Suppressor macrophage treated with lipopolysaccharide for 1 hour (primary cell): ENCODE data around the gene NASP.
A peak's percentile ranks its signal among the peaks of the same experiment; 100 is the strongest.

Experiments used
- DNase-seq, 3 donors: peaks; one replicate each; pipeline ENCODE4 v3.0.0-alpha.2; 2020 to 2022

NASP gene, protein sequence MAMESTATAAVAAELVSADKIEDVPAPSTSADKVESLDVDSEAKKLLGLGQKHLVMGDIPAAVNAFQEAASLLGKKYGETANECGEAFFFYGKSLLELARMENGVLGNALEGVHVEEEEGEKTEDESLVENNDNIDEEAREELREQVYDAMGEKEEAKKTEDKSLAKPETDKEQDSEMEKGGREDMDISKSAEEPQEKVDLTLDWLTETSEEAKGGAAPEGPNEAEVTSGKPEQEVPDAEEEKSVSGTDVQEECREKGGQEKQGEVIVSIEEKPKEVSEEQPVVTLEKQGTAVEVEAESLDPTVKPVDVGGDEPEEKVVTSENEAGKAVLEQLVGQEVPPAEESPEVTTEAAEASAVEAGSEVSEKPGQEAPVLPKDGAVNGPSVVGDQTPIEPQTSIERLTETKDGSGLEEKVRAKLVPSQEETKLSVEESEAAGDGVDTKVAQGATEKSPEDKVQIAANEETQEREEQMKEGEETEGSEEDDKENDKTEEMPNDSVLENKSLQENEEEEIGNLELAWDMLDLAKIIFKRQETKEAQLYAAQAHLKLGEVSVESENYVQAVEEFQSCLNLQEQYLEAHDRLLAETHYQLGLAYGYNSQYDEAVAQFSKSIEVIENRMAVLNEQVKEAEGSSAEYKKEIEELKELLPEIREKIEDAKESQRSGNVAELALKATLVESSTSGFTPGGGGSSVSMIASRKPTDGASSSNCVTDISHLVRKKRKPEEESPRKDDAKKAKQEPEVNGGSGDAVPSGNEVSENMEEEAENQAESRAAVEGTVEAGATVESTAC

DNA sequence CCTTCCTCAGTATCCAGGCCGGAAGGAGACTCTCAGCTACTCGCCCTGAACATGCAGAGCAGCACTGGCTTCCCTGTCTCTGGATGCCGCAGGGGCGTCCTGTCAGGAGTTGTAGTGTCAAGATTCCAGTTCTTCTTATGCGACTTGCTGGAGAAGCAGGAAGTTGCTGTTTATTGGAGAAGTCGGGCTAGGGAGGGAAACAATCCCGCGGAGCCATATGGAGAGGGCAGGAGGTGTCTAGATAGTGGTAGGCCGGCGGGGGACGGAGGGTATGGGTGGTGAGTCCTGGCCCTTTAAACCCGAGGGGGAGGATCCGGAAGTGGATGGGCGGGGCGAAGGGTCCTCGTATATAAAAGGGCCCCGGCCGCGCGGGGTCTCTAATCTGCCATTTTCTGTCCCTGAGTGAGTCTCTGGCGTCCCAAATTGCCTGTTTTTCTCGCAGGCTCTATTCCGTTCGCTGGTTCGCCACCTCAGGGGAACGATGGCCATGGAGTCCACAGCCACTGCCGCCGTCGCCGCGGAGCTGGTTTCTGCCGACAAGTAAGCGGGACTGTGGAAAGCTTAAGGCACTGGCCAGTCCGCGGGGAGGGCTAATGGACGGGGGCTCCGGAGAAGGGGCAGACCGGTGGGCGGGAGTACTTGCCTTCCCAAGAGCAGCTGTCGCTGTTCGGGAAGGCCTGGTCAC is at the start of gene NASP:
Gene NASP (plus strand): TSS at position 376 of the 685 bp plus-strand sequence. CDS start 106 bp downstream, at position 482.
- peak; percentile 84 to 93 (median 88) for DNase-seq

DNA sequence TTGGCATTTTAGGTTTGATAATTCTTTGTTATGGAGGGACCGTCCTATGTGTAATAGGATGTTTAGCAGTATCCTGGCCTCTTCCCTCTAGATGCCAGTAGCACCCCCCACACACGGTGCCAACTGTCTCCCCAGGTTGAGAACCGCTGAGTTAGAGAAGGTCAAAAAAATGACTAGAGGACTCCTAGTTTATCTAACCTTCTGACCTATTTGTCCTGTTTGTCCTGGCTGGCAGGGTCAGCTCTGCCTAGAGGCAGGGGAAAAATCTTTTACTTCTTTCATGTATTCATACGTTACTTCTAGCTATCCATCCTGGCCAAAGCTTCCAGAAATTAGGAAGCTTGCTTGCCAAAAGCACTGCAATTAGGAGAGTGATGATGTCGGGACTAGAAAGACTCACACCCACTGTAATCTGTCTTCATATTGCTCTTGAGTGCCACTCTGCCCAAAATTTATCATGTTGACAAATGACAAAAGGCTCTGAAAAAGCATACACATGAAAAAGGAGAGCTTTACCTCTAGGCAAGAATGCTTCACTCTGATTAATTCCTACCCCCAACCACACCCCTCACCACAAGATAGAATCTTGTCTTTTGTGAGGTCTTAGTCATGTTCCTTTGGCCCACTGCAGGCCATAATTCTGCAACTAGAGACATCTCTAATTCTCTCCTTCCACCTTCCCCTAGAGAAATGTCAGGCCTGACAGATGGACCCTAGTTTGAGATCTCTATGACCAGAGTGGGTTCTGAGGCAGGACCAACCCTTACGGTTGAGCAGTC is 47.7 kb upstream of the NASP start:
- DNase-seq: no peak

DNA sequence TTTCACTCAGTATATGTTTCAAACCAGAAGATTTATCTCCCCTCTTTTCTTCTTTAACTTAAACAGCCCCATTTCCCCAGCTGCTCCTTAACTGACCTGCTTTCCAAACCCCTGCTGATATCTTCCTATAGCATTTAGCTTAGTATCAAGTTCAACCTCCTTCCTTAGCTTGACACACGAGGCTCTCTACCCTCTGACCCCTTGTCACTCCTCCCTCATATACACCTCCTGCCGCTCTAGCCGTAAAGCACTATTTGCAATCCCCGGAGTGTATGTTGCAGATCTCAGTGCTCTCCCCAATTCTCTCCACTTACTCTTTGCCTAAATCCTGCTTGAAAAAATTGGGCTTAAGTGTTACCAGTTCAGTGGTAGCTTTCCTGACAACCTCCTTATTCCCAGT is 47.0 kb upstream of the NASP start:
- no peak for DNase-seq

DNA sequence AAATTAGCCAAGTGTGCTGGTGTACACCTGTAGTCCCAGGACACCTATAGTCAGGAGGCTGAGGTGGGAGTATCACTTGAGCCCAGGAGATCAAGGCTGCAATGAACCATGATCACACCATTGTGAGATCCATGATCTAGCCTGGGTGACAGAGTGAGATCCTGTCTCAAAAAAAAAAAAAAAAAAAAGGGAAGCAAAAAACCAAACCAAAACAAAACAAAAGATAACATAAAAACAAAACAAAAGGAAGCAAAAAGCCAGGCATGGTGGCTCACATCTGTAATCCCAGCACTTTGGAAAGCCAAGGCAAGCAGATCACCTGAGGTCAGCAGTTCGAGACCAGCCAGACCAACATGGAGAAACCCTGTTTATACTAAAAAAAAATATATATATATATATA is 42.6 kb upstream of the NASP start:
- DNase-seq: peak in 2 of 3 donors; percentile 31 to 38

DNA sequence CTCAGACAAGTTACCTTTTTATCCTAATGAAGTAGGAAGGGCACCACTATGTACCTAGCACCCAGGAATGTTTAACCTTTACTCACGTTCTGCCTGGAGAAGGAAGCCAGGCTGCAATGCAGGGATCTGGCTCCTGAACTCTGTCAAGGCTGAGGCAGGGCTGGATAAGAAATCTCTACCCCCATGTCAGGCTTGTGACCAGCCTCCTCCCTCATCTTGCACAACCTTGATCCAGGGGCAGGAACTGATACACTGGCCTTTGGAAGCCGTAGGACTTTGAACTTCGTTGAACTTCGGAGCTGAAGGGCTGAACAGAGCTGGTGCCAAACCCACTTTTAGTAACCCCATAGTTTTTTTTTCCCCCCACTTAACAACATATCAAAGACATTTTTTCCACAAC is 41.2 kb upstream of the NASP start:
- DNase-seq: peak; percentile 76 to 80 (median 77)

DNA sequence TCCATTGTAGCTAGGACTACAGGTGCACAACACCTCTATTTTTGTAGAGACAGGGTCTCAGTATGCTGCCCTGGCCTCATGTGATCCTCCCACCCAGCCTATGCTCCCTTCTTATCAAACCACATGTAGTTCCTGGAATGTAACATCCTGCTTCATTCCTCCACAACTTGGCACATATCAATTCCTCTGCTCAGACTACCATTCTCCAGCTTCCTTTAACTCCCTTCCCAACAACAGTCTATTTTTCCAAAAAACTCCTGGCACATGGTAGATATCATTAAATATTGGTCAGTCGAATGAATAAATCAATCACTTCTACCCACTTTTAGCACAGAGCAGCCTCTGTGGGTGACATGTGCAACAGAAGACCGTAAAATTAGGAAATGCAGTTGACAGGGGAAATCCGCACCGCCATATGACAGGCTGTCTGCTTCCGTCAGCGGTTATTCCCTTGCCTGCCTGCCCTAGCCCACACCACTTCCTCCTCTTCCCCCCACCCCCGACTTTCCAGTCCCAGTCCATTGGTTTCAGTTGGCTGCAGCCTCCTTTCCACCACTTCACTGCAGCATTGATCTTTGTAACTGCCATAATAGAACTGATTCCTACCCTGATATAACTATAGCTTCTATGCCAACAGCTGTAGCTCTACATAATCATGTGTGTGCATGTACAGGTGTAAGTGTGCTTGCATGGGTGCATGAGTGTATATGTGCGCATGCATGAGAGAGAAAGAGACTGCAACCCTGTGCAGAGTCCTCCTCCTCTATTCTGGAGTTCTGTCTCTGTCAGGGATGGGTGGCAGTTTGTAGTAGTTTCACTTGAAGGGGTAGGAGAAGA is 40.0 kb upstream of the NASP start:
- peak; percentile 94 to 97 (median 97) for DNase-seq

DNA sequence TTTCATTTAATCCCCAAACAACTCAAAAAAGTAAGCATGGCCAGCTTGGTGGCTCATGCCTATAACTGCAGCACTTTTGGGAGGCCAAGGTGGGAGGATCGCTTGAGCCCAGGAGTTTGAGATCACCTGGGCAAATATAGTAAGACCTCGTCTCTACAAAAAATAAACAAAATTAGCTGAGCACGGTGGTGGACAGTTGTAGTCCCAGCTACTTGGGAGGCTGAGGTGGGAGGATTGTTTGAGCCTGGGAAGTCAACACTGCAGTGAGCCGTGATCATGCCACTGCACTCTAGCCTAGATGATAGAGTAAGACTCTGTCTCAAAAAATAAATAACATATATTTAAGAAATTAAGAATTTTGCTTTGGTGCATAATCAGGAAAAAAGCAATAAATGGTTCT is 39.3 kb upstream of the NASP start:
- DNase-seq: no peak

DNA sequence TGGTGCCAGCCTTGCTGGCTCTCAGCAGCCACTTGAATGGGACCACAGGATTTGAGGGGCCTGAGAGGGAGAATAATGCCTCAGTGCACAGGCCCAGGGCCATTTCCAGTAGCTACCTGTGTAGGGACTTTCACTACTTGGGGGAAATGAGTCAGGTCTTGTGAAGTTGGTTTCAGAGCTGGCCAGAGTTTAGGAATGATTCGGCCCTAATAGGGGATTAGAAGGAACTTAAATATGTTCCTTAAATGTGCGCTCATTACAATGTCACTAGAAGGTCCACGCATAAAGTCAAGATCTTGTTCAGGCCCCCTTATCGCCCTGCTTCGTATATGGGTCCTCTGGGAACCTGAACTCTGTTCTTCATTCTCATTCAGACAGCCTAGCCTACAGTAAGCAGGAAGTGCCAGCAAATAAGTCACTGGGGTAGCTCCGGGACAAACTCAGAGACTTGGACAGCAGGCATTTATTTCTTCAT is 38.8 kb upstream of the NASP start:
- peak in 2 of 3 donors; percentile 37 to 57 for DNase-seq

DNA sequence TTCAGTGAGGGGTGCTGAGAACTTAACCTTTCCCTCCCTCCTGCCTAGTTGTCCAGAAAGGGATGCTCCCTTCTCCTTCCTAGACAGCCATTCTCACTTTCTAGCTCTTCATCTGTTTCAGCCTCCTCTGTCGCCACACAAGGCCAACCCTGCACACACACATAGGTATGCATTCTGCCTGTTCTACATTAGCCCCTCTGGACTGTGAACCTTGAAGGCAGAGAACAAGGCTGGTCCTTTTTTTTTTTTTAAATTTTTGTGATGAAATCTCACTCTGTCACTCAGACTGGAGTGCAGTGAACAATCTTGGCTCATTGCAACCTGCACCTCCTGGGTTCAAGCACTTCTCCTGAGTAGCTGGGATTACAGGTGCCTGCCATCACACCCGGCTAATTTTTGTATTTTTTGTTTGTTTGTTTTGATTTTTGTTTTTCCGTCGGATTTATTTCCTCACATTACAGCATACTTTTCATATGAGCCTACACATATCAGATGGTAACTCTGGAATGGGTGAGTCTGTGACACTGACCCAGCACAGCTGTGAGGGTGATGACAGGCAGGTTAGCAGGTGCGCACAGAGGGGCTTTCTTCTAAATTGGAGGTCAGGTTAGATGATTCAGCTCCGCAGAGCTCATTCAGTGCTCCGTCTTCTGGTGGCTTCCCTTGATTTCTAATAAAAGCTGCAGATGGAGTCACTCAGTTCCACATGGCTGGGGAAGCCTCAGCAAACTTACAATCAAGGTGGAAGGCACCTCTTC is 38.1 kb upstream of the NASP start:
- DNase-seq: no peak

DNA sequence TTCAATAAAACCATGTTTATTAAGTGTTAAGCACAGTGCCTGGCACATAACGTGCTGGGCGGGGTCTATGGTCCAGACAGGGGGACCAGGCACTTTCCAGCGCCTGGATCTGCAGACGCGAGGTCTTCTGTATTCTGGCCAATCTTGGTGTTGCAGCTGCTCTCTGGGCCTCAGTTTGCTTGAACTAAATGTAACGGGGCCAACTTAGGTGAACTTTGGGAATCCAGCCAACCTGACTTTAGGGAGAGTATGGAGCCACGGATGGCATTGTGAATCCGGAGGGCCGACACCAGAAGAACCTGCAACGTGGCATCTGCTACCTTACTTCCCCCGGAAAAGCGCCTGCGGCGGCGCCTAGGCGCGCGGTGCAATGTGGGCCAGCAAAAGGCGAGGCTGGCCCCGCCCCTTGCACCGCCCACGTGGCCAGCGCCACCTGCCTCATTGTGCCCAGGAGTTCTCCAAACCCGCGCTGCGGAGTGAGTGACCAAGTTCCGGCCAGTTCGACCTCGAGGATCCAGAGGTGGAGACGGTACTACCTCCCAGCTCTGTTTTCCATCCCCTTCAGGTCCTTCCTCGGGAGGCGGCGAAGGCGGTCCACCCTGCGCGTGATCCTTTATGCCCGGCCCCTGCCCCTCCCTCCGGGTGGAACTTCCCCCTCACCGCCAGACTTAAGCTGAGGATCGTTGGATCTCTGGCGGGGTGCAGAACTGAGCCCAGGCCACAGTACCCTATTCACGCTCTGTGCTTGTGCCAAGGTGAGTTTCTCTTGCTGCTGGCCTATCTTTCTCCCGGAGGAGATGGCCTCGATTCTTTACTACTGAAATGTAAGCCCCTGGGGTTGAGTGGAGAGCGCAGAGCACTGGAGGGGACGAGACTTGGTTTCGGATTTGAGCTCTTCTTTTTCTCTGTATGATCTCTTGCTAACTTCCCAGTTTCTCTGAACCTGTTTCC is 33.2 kb upstream of the NASP start, which contains the start of gene AKR1A1:
Gene AKR1A1 (plus strand): TSS at position 426 of the 951 bp plus-strand sequence. CDS start 10,969 bp downstream, outside the sequence.
- DNase-seq: peak; percentile 88 to 95 (median 92)

DNA sequence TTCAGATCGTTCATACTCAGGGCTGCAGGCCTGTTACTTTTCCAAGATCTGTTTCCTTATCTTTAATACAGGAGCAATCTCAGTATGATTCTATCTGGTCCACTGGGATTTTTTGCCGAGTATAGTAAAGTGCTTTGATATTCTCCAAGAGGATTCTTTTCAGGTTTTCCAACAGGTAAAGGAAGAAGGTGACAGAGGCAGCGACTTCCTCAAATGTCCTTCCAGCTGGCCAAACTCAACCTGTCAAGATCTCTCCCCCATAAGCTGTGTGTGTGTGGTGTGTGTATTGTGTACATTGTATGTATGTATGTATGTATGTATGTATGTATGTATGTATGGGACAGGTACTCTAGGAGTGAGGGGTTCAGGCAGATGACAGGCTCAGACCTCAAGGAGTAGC is 32.2 kb upstream of the NASP start:
- no peak for DNase-seq

DNA sequence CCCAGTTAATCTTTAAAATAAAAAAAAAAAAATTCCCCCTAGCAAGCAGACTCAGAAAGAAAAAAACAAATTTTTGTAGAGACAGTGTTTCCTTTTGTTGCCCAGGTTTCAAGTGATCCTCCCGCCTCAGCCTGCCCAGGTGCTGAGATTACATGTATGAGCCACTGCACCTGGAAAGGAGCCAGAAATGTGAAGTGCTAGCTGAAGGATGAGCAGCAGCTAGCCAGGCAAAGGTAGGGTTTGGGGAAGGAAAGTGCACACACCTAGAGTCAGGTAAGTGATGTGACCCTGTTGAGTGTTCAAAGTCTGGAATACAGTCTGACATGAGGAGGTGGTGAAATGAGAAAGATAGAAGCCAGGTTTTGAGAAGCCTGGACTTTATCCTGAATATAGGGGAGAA is 31.5 kb upstream of the NASP start:
- no peak for DNase-seq

DNA sequence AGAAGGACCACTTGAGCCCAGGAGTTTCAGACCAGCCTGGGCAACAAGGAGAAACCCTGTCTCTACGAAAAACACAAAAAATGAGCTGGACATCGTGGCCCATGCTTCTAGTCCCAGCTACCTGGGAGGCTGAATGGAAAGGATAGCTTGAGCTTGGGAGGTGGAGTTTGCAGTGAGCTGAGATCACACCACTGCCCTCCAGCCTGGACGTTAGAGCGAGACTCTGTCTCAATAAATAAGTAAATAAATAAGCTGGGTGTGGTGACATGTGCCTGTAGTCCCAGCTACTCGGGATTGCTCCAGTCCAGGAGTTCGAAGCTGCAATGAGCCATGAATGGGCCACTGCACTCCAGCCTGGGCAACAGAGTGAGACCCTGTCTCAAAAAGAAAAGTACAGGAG is 29.6 kb upstream of the NASP start:
- no peak for DNase-seq

DNA sequence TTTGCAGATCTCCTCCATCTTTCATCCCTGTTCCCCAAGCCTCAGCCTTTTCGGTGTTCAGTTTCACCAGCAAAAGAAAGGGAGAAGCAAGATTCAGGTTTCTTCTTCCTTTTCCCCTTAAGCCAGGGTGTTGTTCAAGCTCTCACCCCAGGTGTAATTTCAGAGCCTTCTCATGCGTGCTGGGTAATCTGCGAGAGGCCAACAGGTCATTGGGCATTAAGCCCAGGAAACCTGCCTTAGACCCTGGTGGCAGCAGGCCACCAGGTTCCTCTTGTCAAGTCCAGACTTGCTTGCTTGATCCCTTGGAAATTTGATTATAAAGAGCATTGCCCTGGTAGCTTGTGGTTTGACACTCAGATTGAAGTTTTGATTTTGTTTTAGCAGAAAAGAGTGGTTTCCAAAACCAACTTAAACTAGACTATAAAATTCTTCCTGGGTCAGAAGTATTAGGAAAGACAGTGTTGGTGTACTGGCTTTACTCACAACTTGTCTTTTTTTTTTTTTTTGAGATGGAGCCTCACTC is 26.4 kb upstream of the NASP start:
- no peak for DNase-seq

DNA sequence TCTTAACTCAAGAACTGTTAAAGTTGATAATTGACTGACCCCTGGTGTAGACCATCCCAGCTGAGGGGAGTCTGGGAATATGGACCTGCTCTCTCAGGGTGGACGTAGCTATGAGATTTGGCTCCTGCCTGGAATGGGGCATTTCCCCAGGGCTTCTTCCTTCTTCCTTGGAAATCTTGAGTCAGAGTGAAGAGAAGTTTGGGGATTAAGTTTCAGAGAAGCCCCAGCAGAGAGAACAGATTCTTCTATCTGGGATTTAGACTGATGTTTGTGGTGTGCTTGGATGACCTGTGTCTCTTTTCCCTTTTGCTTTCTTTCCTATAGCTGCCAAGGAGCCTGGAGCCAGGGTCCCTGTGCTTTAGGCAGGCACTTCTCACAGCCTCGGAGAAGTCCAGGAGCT is 20.0 kb upstream of the NASP start:
- no peak for DNase-seq

DNA sequence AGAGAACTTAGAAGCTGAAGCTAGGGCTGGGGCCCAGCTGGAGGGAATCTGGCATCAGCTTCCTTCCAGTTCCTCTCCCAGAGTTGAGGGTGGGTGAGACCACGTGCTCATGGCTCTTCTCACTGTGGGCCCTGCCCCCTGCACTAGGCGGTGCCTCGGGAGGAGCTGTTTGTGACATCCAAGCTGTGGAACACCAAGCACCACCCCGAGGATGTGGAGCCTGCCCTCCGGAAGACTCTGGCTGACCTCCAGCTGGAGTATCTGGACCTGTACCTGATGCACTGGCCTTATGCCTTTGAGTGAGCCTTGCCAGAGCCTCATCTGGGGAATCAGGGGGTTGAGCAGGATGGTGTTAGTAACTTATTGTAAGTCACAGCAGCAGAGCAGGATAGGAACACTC is 17.1 kb upstream of the NASP start:
- peak; percentile 48 to 65 (median 59) for DNase-seq

DNA sequence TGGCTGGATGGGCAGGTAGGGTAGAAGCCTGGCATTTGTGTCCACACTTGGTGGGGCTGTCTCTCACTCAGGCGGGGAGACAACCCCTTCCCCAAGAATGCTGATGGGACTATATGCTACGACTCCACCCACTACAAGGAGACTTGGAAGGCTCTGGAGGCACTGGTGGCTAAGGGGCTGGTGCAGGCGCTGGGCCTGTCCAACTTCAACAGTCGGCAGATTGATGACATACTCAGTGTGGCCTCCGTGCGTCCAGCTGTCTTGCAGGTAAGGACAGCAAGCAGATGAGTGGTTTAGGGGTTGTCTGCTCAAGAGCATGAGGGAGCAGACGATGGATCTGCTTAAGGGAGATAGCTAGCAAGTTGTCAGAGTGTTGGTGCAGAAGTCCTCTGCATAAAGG is 15.9 kb upstream of the NASP start:
- DNase-seq: no peak

DNA sequence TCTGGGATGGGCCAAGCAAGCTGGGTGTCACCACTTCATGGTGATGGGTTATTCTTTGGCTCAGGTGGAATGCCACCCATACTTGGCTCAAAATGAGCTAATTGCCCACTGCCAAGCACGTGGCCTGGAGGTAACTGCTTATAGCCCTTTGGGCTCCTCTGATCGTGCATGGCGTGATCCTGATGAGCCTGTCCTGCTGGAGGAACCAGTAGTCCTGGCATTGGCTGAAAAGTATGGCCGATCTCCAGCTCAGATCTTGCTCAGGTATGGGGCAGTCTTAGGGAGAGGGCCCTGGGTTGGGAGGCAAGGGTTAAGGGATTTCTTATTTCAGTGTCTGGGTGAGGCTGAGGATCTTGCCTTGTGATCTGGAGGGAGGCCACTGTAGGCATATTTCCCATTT is 15.4 kb upstream of the NASP start:
- no peak for DNase-seq

DNA sequence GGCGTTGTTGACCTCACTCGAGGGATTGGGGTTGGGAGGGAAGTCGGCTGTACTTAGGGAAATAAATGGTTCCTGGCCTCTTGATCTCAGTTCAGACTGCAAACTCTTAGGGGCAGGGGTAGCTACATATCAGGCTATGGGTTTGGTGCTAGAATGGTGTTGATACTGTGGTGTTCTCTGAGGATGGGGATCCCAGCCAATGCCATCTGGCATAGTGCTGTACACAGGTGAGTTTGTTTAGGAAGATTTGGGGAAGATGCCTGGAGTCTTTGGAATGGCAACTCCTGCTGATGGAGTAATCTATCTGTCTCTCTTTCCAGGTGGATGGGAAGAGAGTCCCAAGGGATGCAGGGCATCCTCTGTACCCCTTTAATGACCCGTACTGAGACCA is 14.3 kb upstream of the NASP start:
- no peak for DNase-seq
